DND-41 (cell line): ENCODE measurements around the gene SCT.

ENCODE experiments used
- ATAC-seq: fragments of 200-7000 bp; cut with Tn5 transposase; 3 replicates; pipeline ENCODE4 v1.9.1; 2021; ENCODE audit warnings: low read depth; ENCODE audit not compliant: insufficient read depth
- DNase-seq: peaks from one replicate; pipeline ENCODE4 v3.0.0-alpha.2; 2020
- H2AFZ ChIP-seq: 2 replicates; pipeline ENCODE4 v1.6.0; 2012; ENCODE audit warnings: low read depth, low read length
- H3K27ac ChIP-seq: 2 replicates; pipeline ENCODE4 v1.5.1; 2012; ENCODE audit warnings: low read length, inconsistent platforms
- H3K27me3 ChIP-seq: fragments of 200-600 bp; sonication (generic); 2 replicates; pipeline ENCODE4 v1.6.0; 2012; ENCODE audit warnings: low read length, mild to moderate bottlenecking, inconsistent platforms; ENCODE audit not compliant: insufficient read depth, poor library complexity
- H3K36me3 ChIP-seq: 2 replicates; pipeline ENCODE4 v1.5.1; 2012; ENCODE audit warnings: low read length, inconsistent platforms; ENCODE audit not compliant: insufficient read depth
- H3K4me1 ChIP-seq: 2 replicates; pipeline ENCODE4 v1.5.1; 2012; ENCODE audit warnings: mild to moderate bottlenecking, low read length; ENCODE audit not compliant: insufficient read depth
- H3K4me2 ChIP-seq: 2 replicates; pipeline ENCODE4 v1.6.0; 2012; ENCODE audit warnings: mild to moderate bottlenecking, moderate library complexity, low read length, inconsistent platforms; ENCODE audit not compliant: insufficient read depth
- H3K4me3 ChIP-seq, 2 experiments: fragments of 200-600 bp in 1 of 2; shearing (Covaris generic) in 1 of 2; 2 replicates each; pipeline ENCODE4 v1.5.1; 2012 to 2016; ENCODE audit warnings: inconsistent platforms in 2 of 2, low read length in 2 of 2, mild to moderate bottlenecking in 2 of 2, low read depth in 1 of 2, moderate library complexity in 1 of 2
- H3K79me2 ChIP-seq: 2 replicates; pipeline ENCODE4 v1.6.0; 2012; ENCODE audit warnings: low read length, inconsistent platforms; ENCODE audit not compliant: insufficient read depth
- H3K9ac ChIP-seq: 2 replicates; pipeline ENCODE4 v1.6.0; 2012; ENCODE audit warnings: low read depth, mild to moderate bottlenecking, inconsistent platforms, low read length, moderate library complexity
- H3K9me3 ChIP-seq: 2 replicates; pipeline ENCODE4 v1.5.1; 2012; ENCODE audit warnings: low read length, moderate library complexity, mild to moderate bottlenecking, inconsistent platforms; ENCODE audit not compliant: insufficient read depth, severe bottlenecking
- H4K20me1 ChIP-seq: 2 replicates; pipeline ENCODE4 v1.6.0; 2012; ENCODE audit warnings: low read length; ENCODE audit not compliant: insufficient read depth
- EZH2 ChIP-seq: IDR thresholded peaks from 3 replicates; pipeline ENCODE4 v1.6.1; 2012; ENCODE audit warnings: borderline replicate concordance, low read depth, mild to moderate bottlenecking, moderate library complexity, low read length, inconsistent platforms; ENCODE audit not compliant: severe bottlenecking
- TF ChIP-seq, protein P1 (sequence below): IDR thresholded peaks from 2 replicates; pipeline ENCODE4 v1.5.1; 2012; ENCODE audit warnings: borderline replicate concordance, low read length, moderate library complexity, mild to moderate bottlenecking; ENCODE audit not compliant: poor library complexity, severe bottlenecking; ENCODE audit errors: extremely low read depth

Gene SCT

DNA sequence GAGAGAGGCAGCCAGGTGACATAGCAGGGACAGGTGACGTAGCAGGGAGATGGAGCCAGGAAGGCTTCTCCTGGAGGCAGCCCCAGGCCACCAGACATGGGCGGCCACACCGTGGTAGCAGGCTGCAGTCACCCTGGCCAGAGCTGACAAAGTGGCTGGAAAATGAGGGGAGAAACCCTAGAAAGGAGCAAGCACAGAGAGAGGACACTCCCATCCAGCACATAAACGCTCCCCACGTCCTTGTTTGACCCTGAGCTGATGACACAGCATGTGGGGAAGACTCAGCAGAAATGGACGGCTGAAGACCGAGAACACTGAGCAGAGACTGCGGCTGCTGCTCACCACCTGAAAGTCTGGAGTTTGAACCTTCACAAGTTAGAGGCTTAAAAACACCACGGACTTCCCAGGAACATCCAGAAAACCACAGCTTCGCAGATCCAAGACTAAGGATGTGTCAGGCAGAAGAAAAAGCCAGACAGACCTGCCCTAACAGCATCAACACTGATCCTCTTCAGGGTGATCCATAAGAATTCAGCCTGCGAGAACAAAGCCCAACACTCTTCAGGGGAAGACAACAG, 38.8 kb upstream of the SCT start:
- no peak overlapping the region for H3K27ac ChIP-seq
- no peak overlapping the region for H3K4me3 ChIP-seq
- TF ChIP-seq EZH2: no peak
- no peak overlapping the region for H3K9ac ChIP-seq
- DNase-seq (no peak), ATAC-seq (no peak)
- H2AFZ ChIP-seq: no peak overlapping the region
- peaks cover 20% of the 10 kb centered on the region for H3K79me2 ChIP-seq
- peaks cover 22% of the 10 kb centered on the region for H4K20me1 ChIP-seq
- H3K27me3 ChIP-seq: no peaks in the 10 kb centered on the region
- no peak overlapping the region for H3K4me2 ChIP-seq
- H3K9me3 ChIP-seq: no peaks in the 10 kb centered on the region
- peaks cover 66% of the 10 kb centered on the region for H3K36me3 ChIP-seq
- H3K4me1 ChIP-seq: no peaks in the 10 kb centered on the region

DNA sequence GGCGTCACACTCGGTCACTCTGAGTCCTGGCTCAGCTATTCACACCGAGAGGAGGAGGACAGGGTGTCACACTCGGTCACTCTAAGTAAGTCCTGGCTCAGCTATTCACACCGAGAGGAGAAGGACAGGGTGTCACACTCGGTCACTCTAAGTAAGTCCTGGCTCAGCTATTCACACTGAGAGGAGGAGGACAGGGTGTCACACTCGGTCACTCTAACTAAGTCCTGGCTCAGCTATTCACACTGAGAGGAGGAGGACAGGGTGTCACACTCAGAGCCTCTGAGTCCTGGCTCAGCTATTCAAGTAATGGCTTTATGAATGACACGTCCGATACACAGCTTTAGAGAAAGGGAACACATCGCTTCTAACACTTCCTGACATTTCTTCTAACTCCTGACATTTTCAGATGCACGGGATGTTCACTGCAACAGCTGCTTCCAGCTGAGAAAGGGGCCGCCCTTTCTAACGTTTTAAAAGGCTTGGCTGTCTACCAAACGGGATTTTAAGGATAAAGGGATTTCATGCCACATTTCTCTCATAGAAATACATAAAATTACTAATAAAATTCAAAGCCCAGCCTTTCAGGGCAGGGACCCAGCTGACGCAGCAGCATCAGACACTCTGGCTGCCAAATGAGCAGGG, 38.2 kb upstream of the SCT start:
- ATAC-seq: no peak
- no peak for DNase-seq
- TF ChIP-seq EZH2: no peak
- TF ChIP-seq, protein P1, sequence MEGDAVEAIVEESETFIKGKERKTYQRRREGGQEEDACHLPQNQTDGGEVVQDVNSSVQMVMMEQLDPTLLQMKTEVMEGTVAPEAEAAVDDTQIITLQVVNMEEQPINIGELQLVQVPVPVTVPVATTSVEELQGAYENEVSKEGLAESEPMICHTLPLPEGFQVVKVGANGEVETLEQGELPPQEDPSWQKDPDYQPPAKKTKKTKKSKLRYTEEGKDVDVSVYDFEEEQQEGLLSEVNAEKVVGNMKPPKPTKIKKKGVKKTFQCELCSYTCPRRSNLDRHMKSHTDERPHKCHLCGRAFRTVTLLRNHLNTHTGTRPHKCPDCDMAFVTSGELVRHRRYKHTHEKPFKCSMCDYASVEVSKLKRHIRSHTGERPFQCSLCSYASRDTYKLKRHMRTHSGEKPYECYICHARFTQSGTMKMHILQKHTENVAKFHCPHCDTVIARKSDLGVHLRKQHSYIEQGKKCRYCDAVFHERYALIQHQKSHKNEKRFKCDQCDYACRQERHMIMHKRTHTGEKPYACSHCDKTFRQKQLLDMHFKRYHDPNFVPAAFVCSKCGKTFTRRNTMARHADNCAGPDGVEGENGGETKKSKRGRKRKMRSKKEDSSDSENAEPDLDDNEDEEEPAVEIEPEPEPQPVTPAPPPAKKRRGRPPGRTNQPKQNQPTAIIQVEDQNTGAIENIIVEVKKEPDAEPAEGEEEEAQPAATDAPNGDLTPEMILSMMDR: no peak
- no peak overlapping the region for H2AFZ ChIP-seq
- no peaks in the 10 kb centered on the region for H3K4me1 ChIP-seq
- H3K9me3 ChIP-seq: no peaks in the 10 kb centered on the region
- no peak overlapping the region for H3K9ac ChIP-seq
- peaks cover 69% of the 10 kb centered on the region for H3K36me3 ChIP-seq
- H3K27me3 ChIP-seq: no peaks in the 10 kb centered on the region
- no peak overlapping the region for H3K4me2 ChIP-seq
- H3K4me3 ChIP-seq: no peak overlapping the region
- peaks cover 26% of the 10 kb centered on the region for H4K20me1 ChIP-seq
- peaks cover 20% of the 10 kb centered on the region for H3K79me2 ChIP-seq
- no peak overlapping the region for H3K27ac ChIP-seq

DNA sequence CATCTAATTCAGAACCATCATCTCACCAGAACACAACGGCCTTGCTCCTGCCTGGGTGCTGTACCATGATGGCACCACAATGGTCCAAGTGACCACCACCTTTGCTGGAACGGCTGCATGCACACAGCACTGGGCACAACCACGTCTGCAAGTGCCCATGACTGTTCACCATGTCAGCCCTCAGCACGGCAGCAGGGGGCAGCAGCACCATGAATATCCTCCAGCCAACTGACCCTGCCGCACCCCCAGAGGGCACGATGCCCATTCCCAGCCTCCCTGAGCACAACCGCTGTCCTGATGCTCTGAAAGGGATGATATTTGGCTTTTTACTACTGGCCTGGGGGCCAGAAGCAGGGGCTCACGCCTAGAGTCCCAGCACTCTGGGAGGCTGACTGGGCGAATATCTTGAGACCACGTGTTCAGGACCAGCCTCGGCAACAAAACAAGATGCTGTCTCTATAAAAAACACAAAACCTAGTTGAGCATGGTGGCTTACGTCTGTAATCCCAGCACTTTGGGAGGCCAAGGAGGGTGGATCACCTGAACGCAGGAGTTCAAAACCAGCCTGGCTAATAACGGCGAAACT, 35.8 kb upstream of the SCT start:
- H4K20me1 ChIP-seq: peaks cover 30% of the 10 kb centered on the region
- no peak overlapping the region for H3K4me2 ChIP-seq
- no peak overlapping the region for H3K27ac ChIP-seq
- no peaks in the 10 kb centered on the region for H3K27me3 ChIP-seq
- no peaks in the 10 kb centered on the region for H3K9me3 ChIP-seq
- ATAC-seq: peak; percentile 61; the same call in 1 of the 3 replicates
- no peak overlapping the region for H3K9ac ChIP-seq
- no peaks in the 10 kb centered on the region for H3K4me1 ChIP-seq
- TF ChIP-seq, protein P1: peak; percentile 65
- no peak for TF ChIP-seq EZH2
- H3K79me2 ChIP-seq: peaks cover 20% of the 10 kb centered on the region
- H3K36me3 ChIP-seq: peaks cover 83% of the 10 kb centered on the region
- H3K4me3 ChIP-seq: no peak overlapping the region
- no peak for DNase-seq
- no peak overlapping the region for H2AFZ ChIP-seq
